GM21717 (cell line): ENCODE results near the gene CDC14B.
"Not testable (repeated sequence)": the region's sequence is repeated elsewhere in the genome, so short reads cannot be mapped to it uniquely, and the experiment has no call there.

ENCODE experiments used
- ATAC-seq: cut with Tn5 transposase; IDR thresholded peaks from one replicate; pipeline ENCODE4 v1.9.1; 2021; ENCODE audit warnings: mild to moderate bottlenecking, moderate library complexity; ENCODE audit not compliant: unreplicated experiment

Gene CDC14B

DNA sequence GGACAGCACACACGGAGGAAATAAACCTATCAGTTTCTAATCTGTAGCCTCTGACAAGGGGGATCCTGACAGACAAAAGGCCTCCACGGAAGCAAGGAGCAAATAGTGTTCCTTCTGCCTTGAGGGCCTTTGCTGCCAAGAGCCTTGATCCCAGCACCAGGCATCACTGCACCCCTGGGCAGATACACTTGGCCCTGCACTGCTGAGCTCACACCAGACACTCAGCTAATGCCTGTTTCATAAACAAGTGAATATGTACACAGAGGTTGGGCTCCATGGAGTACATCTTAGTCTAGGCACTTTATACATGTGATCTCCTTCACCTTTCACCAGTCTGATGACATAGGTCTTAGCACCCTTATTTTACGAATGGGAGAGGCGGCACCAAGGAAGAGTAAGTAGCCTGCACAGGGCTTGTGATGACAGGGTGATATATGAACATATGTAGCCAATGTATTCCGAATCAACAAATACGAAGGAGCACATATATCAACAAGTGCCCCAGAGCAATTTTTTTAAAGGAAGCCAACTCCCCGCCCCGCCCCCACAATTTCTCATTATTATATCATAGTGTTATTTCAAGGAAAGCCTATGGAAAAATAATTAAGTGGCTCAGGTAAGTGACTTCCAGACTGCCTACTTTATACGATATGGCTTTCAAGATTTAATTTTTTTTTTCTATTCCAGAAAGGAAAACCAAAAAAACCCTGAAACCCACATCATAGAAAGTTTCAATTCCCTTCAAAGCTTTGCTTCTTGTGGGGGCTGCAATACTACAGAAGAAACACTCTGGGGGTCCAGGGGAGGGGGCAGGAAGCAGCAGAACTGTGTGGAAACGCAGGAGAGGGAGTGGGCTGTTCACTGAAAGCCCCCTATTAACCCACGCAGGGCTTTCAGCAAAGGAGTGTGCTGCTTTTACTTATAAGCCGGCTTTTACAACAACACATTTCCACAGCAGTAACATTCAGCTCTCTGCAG is 32.0 kb downstream of the CDC14B start:
- no peak for ATAC-seq

DNA sequence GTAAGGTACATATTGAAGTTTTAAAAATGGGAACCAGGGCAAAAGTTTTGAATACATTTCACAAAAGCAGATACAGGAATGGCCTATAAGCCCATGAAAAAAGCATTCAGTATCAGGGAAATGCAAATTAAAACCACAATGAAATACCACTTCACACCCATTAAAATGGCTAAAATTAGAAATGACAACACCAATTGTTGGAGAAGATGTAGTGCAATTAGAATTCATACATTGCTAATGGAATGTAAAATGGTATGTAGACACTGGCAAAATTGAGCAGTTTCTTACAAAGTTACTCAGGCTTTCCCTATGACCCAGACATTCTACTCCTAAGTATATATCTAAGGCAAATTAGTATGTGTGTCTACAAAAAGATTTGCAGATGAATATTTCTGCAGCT is 34.2 kb downstream of the CDC14B start:
- no peak for ATAC-seq

DNA sequence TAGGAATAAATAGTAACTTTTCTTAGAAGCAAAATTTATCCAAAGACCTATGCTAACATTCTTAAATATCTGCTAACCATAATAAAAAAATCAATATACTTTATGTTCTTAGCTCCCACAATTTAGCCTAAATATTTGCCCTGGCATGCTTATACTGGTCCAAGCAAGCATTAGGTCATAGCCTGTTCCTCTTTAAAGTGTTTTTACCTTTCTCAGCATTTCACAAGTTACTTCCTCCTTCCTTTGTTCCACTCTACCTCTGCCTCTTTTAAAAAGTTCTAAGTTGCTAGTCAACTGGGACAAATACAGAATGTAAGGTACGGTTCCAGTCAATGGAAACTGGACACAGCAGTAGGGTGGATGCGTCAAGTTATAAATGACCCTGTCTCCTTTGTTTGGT is 37.4 kb downstream of the CDC14B start:
- ATAC-seq = not testable (repeated sequence)

DNA sequence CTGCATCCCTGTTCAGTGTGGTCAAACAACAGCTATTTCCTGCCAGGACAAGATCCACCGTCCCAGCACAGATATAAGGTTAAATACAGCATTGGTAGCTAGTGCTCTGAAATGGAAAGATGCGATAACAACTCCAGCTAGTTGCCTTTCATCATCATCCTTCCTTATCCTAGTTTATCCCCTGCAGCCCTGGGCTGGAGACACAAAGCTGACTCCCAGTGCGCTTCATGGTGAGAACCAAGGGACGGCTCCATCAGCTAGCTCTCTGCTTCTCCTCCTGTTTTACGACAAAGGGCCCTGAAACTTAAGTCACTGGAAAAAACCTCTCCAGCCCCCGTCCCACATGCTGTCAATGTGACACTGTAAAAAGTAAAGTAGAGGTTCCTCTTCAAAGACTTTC is 37.9 kb downstream of the CDC14B start:
- ATAC-seq = no peak

DNA sequence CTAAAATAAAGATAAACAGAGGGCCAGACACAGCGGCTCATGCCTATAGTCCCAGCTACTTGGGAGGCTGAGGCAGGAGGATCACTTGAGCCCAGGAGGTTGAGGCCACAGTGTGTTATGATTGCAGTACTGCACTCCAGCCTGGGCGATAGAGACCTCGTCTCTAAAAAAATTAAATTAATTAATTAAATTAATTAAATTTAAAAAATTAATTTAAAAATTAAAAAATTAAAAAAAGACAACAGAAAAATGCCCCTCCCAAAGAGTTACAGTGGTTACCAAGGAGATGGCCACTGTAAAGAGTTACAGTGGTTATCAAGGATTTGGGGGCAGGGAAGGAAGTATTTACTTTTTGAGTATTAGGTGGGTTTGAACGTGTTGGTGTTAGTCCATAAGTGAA is 38.3 kb downstream of the CDC14B start:
- ATAC-seq = no peak

DNA sequence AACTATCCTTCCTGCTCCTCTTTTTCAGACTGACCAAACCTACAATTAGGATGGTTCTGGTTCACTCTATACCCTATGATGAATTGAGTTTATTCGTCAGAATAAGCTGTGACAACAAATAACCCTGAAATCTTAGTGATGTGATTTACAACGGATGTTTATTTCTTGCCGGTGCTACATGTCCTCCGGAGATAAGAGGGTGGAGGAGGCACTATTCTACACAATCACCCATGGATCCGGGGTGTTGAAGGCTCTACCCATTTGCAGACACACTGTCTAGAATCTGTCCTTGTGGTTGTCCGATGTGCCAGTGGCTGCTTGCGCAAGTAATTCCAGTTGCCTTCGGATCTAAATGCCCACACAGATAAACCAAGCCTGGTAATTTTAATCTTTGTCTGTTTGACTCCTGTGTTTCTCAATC is 44.7 kb downstream of the CDC14B start:
- no peak for ATAC-seq

DNA sequence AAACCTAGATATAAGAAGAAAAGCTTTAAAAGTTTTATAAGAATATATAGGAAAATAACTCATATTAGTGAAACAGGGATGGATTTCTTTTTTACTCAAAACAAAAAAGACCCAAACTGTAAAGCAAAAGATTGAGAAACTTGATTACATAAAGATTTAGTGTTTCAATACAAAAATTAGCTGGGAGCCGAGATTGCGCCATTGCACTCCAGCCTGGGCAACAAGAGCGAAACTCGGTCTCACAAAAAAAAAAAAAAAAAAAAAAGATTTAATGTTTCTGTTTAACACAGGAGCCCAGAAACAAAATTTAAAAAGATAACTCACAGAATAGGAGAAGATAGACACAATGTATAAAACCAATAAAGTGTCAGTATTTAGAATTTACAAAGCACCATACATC is 45.2 kb downstream of the CDC14B start:
- ATAC-seq = no peak

DNA sequence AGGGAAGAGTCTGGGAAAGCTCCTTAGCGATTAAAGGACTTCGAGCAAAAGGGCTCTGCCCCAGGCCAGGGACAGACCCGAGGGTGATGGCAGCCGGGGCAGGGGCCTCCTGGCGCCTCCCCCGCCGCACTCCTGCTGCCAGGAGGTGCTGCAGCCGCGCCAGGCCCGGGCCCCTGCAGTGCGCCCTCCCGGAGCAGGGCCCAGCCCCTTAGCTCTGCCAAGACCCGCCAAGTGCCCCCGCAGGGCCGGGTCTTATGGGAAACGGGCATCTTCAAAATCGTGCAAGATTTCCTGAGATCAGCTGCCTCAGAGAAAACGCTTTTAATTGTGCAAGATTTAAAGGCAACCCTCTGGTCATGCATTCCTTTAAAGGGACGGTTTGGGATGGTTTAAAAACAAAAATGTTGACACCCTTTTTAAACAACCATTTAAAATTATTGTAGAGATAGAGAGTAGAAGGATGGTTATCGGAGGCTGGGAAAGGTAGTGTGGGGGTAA is 52.4 kb downstream of the CDC14B start:
- peak; percentile 28 for ATAC-seq

DNA sequence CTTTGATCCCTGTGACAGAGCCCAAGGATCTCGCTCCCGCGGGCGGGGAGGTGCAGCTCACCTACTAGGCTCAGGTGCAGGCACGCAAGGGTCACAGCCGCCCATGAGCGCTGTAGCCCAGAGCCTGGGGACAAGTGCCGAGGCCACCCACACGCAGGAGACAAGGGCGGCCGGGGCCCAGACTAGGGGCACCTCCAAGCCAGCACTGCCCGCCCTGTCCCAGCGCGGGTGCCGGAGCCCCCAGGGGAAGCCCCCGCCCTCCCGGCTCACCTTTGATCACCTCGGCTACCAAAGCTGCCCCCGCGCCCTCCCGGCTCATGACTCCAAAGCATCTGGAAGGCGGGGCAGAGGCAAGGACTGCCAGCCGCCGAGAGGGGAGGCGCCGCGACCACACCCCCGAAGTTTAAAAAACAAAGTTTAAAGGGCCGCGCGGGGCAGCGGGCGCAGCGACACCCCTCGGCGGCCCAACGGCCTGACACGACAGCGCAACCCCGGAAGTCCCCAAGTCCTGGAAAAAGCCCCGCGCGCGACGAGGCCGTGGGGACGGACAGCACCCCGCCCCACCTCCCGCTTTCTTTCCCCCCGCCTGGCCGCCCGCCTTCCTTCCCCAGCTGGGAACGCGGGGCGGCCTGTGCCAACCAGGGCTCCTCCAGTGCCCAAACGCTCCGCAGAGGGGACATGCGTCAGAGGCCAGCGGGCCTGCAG is 53.0 kb downstream of the CDC14B start:
- peak; percentile 85 for ATAC-seq

DNA sequence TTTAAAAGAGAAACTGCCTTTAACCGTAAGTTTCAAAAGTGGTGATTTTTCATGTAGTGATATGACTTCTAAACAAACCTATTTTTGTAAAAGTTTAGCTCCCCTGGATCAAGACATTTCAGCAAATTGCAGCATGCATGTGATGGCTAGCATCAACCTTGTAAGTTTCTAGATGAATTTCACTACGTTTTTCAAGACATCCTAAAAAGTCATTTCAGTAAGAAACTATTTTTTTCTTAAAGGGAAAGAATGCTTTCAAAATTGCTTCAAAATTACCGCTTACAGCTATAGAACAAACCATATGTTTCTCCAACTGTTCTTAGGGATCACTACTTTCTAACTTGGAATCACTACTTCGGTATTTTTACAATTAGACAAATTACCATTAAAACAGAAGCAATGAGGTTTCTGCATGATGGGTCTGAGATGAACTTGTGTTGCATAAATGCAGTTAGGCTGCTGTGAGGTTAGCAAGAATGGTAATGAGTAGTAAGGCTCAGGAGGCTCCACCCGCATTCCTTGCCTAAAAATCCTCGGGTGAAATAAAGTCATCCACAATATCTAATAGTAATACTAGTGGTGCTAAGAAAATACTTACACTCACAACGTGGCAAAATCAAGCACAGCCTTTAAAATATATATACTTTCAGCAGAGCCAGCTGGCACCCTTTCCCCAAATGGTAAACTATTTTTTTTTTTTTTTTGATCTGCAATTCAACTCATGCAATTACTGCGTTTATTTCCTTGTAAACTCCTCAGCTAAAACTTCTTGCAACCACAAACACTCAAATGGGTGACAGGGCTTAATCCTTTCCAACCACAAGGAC is 53.8 kb downstream of the CDC14B start:
- ATAC-seq = no peak

DNA sequence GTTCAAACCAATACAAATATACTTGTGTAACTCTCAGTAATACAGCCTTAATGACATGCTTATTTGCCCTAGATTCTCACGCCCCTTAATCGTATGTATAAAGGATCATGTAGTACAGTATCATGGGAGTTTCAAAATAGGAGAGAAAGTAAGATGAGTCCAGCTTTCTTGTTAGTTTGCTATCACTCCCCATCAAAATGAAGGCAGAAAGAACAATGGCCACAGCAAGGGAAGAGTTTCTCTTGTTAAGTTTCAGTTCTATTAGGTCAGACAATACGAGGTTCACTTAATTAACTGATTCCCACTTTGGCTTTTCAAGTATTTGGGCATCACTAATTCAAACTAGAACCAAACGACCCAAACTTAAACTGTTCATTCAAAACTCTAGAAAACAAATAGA is 55.4 kb downstream of the CDC14B start:
- ATAC-seq = no peak

DNA sequence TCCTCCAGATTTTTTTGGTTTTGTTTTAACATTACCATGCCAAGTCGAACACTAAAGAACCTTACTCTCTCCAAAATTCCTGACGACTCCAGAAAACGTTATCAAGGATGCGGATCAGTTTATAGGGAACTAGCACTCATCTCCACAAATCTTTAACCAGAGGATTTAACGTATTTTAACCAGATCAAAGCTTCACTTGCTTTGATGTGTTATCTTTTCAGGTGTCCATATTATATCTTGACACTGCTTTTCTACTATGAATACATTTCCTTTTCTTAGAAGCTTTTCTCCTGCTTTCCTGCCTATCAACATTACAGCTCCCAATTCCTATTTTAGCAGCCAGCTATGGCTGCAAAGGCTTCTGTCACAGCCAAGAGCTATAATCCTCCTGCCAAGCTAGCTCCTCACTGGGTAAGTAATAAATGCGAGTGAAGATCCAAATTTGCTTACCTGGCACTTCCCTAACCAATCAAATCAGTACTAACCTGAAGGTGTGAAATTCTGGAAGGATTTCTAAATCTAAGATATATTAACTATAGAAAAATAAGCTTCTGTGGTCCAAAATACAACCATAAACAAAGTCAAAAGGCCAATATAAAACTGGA is 60.2 kb downstream of the CDC14B start:
- no peak for ATAC-seq

DNA sequence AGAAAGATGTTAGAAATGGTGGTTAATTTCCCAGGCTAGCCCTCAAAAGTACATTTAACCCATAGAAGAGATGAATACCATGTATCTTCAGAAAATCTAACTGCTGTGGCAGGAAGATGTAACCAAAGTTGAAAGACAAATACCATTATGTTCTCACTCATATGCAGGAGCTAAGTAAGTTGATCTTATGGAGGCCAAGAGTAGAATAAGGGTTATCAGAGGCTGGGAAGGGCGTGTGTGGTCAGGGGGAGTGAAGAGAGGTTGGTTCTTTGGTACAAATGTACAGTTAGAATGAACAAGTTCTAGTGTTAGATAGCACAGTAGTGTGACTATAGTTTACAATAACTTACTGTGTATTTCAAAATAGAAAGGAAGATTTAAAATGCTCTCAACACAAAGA is 61.7 kb downstream of the CDC14B start:
- no peak for ATAC-seq

DNA sequence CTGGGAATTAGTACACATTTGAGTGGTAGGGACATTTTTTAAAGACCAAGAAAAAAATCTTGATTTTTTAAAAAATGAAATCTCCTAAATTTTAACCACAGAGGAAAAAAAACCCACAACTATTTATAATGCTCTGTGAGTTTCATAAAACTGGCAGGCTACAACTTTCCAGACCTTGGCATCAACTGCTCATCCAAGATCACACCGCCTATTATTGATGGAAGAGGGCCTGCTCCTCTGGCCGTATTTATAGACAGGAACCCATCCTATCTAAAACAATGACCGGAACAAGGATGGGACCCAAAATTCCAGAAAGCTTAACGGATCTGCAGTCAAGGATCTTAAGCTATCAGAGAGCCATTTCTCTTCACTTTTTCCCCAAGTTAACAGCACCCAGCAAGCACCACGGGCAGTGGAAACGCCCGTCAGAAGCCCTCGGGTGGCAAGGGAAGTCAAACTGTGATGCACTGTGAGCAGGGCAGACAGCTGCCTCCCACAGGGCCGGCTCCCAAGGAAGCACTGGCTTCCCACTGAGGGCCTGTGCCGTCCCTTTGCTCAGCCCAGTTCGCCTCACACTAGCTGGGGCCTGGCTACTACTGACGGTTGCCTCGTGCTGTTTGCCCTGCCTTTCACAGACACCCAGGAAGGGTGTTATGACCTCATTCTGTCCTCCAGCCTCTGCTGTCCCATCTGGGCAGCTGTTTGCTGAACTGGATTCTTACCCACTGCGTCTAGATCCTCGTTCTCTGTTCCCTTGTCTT is 62.8 kb downstream of the CDC14B start:
- ATAC-seq = no peak

DNA sequence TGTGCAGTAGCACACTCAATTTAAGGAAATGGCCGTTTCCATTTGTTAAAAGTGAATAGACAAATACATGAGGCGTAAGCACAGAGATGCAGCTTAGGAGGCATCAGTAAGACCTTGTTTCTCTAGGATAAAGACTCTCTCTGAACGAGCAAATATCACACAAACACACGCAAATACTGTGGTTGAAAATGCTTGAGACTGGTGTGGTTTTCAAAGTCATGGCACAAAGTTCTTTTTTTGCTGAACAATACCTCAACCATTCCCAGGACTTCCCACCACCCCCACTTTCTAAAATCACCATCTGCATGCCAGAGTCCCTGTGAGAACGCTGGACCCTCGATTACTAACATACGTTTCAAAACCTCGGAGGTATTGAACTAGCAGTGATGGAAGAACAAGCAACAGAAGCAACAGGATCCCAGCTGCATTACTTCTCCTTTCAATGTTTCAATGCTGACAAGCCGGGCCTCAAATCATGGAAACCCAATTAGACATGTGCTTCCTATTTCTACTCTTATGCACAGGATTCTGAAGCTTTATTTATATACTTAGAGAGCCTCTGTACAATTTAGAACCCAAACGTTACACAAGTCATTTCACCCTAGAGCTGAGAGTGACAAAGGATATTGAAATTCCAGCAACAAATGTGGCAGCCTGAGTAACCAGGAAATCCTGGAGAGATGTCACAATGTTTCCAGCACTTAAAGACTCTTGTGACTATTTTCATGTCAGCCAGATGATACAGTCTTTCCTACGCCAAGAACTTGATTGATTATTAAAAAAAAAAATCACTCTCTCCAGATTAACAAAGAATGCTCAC is 63.9 kb downstream of the CDC14B start:
- no peak for ATAC-seq

DNA sequence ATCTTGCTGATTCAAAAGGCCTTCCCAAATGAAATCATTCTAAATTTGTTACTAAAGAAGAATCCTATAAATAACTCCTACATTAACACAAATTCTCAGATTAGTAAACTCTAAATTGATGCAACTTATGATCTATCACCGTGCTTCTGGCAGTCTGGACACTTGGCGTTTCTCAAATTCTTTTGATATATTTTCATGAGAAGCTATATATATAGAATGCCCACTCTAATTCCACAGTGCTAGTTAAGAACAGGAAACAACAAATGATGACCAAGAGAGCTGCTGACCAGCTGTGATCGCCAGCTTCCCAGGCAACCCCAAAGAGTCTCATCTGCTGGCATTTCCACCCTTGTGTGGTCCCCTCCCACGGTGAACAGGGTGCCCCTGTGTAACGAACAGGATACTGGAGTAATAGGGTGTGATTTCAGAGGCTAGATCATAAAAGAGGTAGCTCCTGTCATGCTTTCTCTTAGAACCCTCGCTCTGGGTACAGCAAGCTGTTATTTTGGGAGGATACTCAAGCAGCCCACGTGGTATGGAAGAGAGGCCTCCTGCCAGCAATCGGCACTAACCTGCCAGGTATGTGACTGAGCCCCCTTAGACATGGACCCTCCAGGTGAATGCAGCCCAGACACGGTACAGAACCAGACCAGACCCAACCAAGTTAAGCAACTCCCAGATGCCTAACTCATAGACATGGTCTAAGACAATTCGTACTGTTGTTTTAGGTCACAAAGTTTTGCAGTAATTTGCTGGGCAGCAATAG is 64.7 kb downstream of the CDC14B start:
- ATAC-seq = no peak

DNA sequence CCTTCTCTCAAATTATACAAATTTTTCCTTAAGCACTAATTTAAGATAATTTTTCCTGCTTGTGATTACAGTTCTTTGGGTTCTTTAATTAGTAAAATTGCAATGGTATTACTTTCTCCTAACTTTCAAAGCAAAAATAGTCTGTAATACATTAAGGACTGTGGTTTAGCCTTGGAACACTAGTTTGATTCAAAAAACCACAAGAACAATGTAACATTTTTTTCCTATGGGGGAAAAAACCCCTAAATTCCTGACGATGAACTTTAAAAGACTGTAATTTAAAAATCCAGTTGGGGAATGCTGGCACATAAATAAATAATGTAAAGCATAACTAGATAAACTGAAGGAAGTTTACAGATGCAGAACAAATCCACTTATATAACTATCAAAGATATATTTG is 65.3 kb downstream of the CDC14B start:
- ATAC-seq = no peak

DNA sequence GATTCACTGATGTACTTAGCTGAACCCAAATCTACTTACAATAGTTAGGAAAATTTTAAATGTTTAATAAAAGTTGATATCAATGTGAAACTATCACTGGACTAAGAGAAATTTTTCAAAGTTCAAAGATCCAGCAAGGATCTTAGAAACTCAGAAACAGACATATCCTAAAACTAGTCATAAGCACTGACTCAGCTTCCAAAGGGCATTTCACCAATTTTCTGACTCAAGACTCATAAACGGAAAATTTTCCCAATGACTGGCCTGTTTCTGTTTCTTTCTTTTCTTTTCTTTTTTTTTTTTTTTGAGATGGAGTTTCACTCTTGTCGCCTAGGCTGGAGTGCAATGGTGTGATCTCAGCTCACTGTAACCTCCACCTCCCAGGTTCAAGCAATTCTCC is 66.6 kb downstream of the CDC14B start:
- no peak for ATAC-seq
